H9 (cell line): ENCODE results near the gene DKK1. TPM values are rescaled to one million over a fixed set of nuclear protein-coding genes. Genes with fewer than 3 reads are reported as not detected.

Experiments used
- DNase-seq: peaks from one replicate; pipeline ENCODE4 v3.0.0-alpha.2; 2017
- H2AFZ ChIP-seq: one replicate; pipeline ENCODE4 v1.6.1; 2013; ENCODE audit warnings: mild to moderate bottlenecking, low read length, control low read depth, moderate library complexity
- H2AK5ac ChIP-seq: 2 replicates; pipeline ENCODE4 v1.6.1; 2013; ENCODE audit warnings: low read length, control low read depth, mixed read lengths; ENCODE audit not compliant: insufficient read length
- H2BK120ac ChIP-seq: one replicate; pipeline ENCODE4 v1.6.1; 2013; ENCODE audit warnings: low read depth, mild to moderate bottlenecking, low read length, control low read depth, inconsistent platforms; ENCODE audit not compliant: poor library complexity, severe bottlenecking
- H2BK12ac ChIP-seq: 2 replicates; pipeline ENCODE4 v1.6.1; 2013; ENCODE audit warnings: low read length, control low read depth, mixed read lengths, low read depth; ENCODE audit not compliant: insufficient read length
- H2BK15ac ChIP-seq: 2 replicates; pipeline ENCODE4 v1.6.1; 2013; ENCODE audit warnings: low read depth, low read length, control low read depth
- H2BK20ac ChIP-seq: one replicate; pipeline ENCODE4 v1.6.1; 2013; ENCODE audit warnings: low read depth, mild to moderate bottlenecking, low read length, control low read depth, inconsistent platforms; ENCODE audit not compliant: poor library complexity, severe bottlenecking
- H2BK5ac ChIP-seq: 2 replicates; pipeline ENCODE4 v1.6.1; 2013; ENCODE audit warnings: low read length, control low read depth, mixed read lengths; ENCODE audit not compliant: insufficient read length
- H3K14ac ChIP-seq: 2 replicates; pipeline ENCODE4 v1.6.1; 2013; ENCODE audit warnings: low read length, control low read depth; ENCODE audit not compliant: insufficient read depth
- H3K18ac ChIP-seq: 2 replicates; pipeline ENCODE4 v1.6.1; 2013; ENCODE audit warnings: low read depth, mild to moderate bottlenecking, mixed read lengths, low read length, control low read depth; ENCODE audit not compliant: insufficient read length
- H3K23ac ChIP-seq: 2 replicates; pipeline ENCODE4 v1.6.1; 2013; ENCODE audit warnings: low read length, control low read depth, mixed read lengths, low read depth; ENCODE audit not compliant: insufficient read length
- H3K23me2 ChIP-seq: 2 replicates; pipeline ENCODE4 v1.6.1; 2013; ENCODE audit warnings: low read depth, mild to moderate bottlenecking, mixed read lengths, low read length, control low read depth; ENCODE audit not compliant: insufficient read length, poor library complexity, severe bottlenecking
- H3K27ac ChIP-seq: 2 replicates; pipeline ENCODE4 v1.5.1; 2013; ENCODE audit warnings: low read length, control low read depth, mixed read lengths, low read depth; ENCODE audit not compliant: insufficient read length
- H3K27me3 ChIP-seq: 2 replicates; pipeline ENCODE4 v1.6.1; 2013; ENCODE audit warnings: low read length, control low read depth, inconsistent platforms; ENCODE audit not compliant: insufficient read depth
- H3K4ac ChIP-seq: 2 replicates; pipeline ENCODE4 v1.6.1; 2013; ENCODE audit warnings: low read depth, mild to moderate bottlenecking, control low read depth, inconsistent platforms, low read length, moderate library complexity
- H3K4me1 ChIP-seq: 2 replicates; pipeline ENCODE4 v1.6.1; 2013; ENCODE audit warnings: low read length, control low read depth, inconsistent platforms; ENCODE audit not compliant: insufficient read depth
- H3K4me2 ChIP-seq: 2 replicates; pipeline ENCODE4 v1.6.1; 2013; ENCODE audit warnings: low read length, control low read depth, mixed read lengths; ENCODE audit not compliant: insufficient read length, insufficient read depth
- H3K56ac ChIP-seq: 2 replicates; pipeline ENCODE4 v1.6.1; 2013; ENCODE audit warnings: low read depth, mild to moderate bottlenecking, mixed read lengths, low read length, control low read depth; ENCODE audit not compliant: insufficient read length
- H3K79me1 ChIP-seq: 2 replicates; pipeline ENCODE4 v1.6.1; 2013; ENCODE audit warnings: low read depth, mild to moderate bottlenecking, moderate library complexity, low read length, control low read depth, inconsistent platforms; ENCODE audit not compliant: insufficient read depth, poor library complexity, severe bottlenecking
- H3K79me2 ChIP-seq: 2 replicates; pipeline ENCODE4 v1.6.1; 2013; ENCODE audit warnings: low read length, control low read depth, inconsistent platforms; ENCODE audit not compliant: insufficient read depth
- H3K9ac ChIP-seq: 2 replicates; pipeline ENCODE4 v1.6.1; 2013; ENCODE audit warnings: low read length, control low read depth, mixed read lengths; ENCODE audit not compliant: insufficient read length; ENCODE audit errors: extremely low read depth
- H3K9me3 ChIP-seq: one replicate; pipeline ENCODE4 v1.6.1; 2013; ENCODE audit warnings: low read depth, low read length, inconsistent platforms; ENCODE audit not compliant: control insufficient read depth
- H3T11ph ChIP-seq: one replicate; pipeline ENCODE4 v1.6.1; 2013; ENCODE audit warnings: mild to moderate bottlenecking, low read length, control low read depth, inconsistent platforms
- H4K20me1 ChIP-seq: one replicate; pipeline ENCODE4 v1.6.1; 2013; ENCODE audit not compliant: control insufficient read depth, insufficient read length, insufficient read depth
- H4K5ac ChIP-seq: 2 replicates; pipeline ENCODE4 v1.6.1; 2013; ENCODE audit warnings: low read depth, mild to moderate bottlenecking, mixed read lengths, low read length, control low read depth; ENCODE audit not compliant: insufficient read length
- H4K8ac ChIP-seq: replicated peaks from 2 replicates; pipeline ENCODE4 v1.6.1; 2013; ENCODE audit warnings: low read length, control low read depth, mixed read lengths, low read depth; ENCODE audit not compliant: insufficient read length
- H4K91ac ChIP-seq: 2 replicates; pipeline ENCODE4 v1.6.1; 2013; ENCODE audit warnings: low read depth, mild to moderate bottlenecking, moderate library complexity, mixed read lengths, low read length, control low read depth; ENCODE audit not compliant: insufficient read length
- H3K27ac Mint-ChIP-seq, 3 experiments: 2 replicates in 2 of 3; 3 replicates in 1 of 3; pipeline ENCODE4 v1.8.0; 2020 to 2021; ENCODE audit warnings: mixed read lengths in 3 of 3, mild to moderate bottlenecking in 1 of 3, moderate library complexity in 1 of 3
- H3K27me3 Mint-ChIP-seq: 2 replicates; pipeline ENCODE4 v1.8.0; 2021; ENCODE audit warnings: low read depth, mild to moderate bottlenecking, moderate library complexity, mixed read lengths
- H3K36me3 Mint-ChIP-seq, 3 experiments: 2 replicates in 2 of 3; 3 replicates in 1 of 3; pipeline ENCODE4 v1.8.0; 2020 to 2021; ENCODE audit warnings: low read depth in 3 of 3, mixed read lengths in 3 of 3; ENCODE audit not compliant: insufficient read depth in 1 of 3
- H3K4me1 Mint-ChIP-seq, 2 experiments: 2 replicates each; pipeline ENCODE4 v1.8.0; 2020; ENCODE audit warnings: mixed read lengths in 2 of 2
- H3K4me3 Mint-ChIP-seq, 2 experiments: 2 replicates in 1 of 2; 3 replicates in 1 of 2; pipeline ENCODE4 v1.8.0; 2020 to 2021; ENCODE audit warnings: mild to moderate bottlenecking in 2 of 2, mixed read lengths in 2 of 2, moderate library complexity in 1 of 2
- H3K9me3 Mint-ChIP-seq, 2 experiments: 2 replicates in 1 of 2; 3 replicates in 1 of 2; pipeline ENCODE4 v1.8.0; 2020; ENCODE audit warnings: mild to moderate bottlenecking in 2 of 2, mixed read lengths in 2 of 2, moderate library complexity in 1 of 2
- WGBS: extraction: QIAGEN DNeasy Blood & Tissue Kit; methylation state at CpG from one replicate; pipeline ENCODE4 v1.1.7; 2013; ENCODE audit warnings: missing lambda C conversion rate, low lambda C conversion rate, mixed read lengths; ENCODE audit not compliant: insufficient read length; ENCODE audit errors: extremely low coverage; 5-methylcytosine and 5-hydroxymethylcytosine counted together
- total RNA-seq: library from RNA; stranded (reverse); gene quantifications from 2 replicates; pipeline ENCODE4 v1.2.1, GENCODE V29; 2021
- TF ChIP-seq, protein P1 (sequence below): fragments of 200-600 bp; sonication (generic); conservative IDR thresholded peaks from 3 replicates; pipeline ENCODE4 v1.8.0; 2021; ENCODE audit warnings: antibody characterized with exemption, mild to moderate bottlenecking

DKK1 gene
- total RNA-seq, 1 experiment from 2014 or later = 1.1 TPM

DNA sequence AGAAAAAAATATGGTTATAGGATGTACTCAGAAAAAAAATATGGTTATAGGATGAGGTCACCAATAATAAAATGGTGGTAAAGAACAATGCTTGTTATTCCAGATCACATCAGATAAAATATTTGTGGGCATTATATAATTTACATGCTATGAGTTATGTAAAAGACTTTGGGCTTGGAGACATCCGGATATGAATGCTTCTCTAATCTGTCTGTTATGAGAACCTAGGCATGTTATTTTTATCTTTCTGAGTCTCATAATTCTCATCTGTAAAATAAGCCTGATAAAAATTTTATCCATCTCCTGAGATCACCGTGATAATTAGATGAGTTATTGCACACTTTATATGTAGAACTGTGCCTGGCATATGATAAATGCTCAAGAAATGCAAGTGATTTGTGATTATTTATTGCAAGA, 37.8 kb downstream of the DKK1 start:
- Histone ChIP-seq H3K4ac (no peak overlapping the region), H2AK5ac (no peak overlapping the region), H2BK15ac (no peak overlapping the region), H3K4me1 (no peaks in the 10 kb centered on the region), H4K20me1 (no peaks in the 10 kb centered on the region), H2BK20ac (no peak overlapping the region), H3K23me2 (no peaks in the 10 kb centered on the region), H3K4me2 (no peak overlapping the region), H3T11ph (no peak overlapping the region), H2BK120ac (no peak overlapping the region), H3K56ac (no peak overlapping the region), H3K79me1 (no peaks in the 10 kb centered on the region), H3K23ac (no peak overlapping the region), H4K5ac (no peak overlapping the region), H2BK12ac (no peak overlapping the region), H3K18ac (no peak overlapping the region), H3K14ac (no peak overlapping the region), H3K9me3 (no peaks in the 10 kb centered on the region), H4K91ac (no peak overlapping the region), H3K9ac (no peak overlapping the region), H3K27me3 (no peaks in the 10 kb centered on the region), H4K8ac (no peak overlapping the region), H2AFZ (no peak overlapping the region), H3K27ac (no peak overlapping the region), H3K79me2 (no peaks in the 10 kb centered on the region), H2BK5ac (no peak overlapping the region)
- no peaks in the 10 kb centered on the region for H3K4me1 Mint-ChIP-seq
- no CpG with 5 or more reads among the region's 2 CpGs for WGBS
- no peaks in the 10 kb centered on the region for H3K36me3 Mint-ChIP-seq
- no peak for DNase-seq
- TF ChIP-seq, protein P1, sequence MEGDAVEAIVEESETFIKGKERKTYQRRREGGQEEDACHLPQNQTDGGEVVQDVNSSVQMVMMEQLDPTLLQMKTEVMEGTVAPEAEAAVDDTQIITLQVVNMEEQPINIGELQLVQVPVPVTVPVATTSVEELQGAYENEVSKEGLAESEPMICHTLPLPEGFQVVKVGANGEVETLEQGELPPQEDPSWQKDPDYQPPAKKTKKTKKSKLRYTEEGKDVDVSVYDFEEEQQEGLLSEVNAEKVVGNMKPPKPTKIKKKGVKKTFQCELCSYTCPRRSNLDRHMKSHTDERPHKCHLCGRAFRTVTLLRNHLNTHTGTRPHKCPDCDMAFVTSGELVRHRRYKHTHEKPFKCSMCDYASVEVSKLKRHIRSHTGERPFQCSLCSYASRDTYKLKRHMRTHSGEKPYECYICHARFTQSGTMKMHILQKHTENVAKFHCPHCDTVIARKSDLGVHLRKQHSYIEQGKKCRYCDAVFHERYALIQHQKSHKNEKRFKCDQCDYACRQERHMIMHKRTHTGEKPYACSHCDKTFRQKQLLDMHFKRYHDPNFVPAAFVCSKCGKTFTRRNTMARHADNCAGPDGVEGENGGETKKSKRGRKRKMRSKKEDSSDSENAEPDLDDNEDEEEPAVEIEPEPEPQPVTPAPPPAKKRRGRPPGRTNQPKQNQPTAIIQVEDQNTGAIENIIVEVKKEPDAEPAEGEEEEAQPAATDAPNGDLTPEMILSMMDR = no peak
- H3K27me3 Mint-ChIP-seq = no peaks in the 10 kb centered on the region
- no peak overlapping the region for H3K27ac Mint-ChIP-seq
- H3K9me3 Mint-ChIP-seq = no peaks in the 10 kb centered on the region
- H3K4me3 Mint-ChIP-seq = no peak overlapping the region
